ENCODE data around the gene CNTN6.

DNA sequence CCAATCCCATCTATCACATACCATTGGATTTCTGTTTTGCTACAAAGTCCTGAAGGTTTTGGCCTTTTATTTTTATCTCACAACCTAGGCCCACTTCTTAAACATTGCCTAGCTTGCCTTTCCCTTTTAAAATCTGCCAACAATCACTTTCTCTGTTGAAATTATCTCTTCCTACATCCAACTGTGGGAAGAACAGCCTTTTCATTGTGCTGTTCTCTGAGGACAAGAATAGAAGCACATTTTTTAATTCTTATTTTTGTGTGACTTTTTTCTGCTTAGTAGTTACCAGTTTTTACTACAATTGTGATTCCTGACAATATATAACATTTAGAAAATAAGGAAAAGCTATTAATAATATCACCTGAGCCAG, 159.2 kb downstream of the CNTN6 start:
- no peak for TF ChIP-seq POLR2AphosphoS5 (IDR thresholded peaks at IDR 0.05; ENCODE audit: low read depth, low read length)
- no peak for TF ChIP-seq CTCF (IDR thresholded peaks at IDR 0.05)
- no peak for TF ChIP-seq SIN3A (IDR thresholded peaks at IDR 0.05; ENCODE audit: borderline replicate concordance, insufficient read depth, low read depth, low read length)
- no peak for TF ChIP-seq REST (IDR thresholded peaks at IDR 0.05; ENCODE audit: insufficient read depth in 1 of 2, low read depth in 2 of 2, low read length in 1 of 2)

Measured in Panc1 (cell line).